HG03095 (cell line): ENCODE data around the gene EDDM3A.

ENCODE experiments used
- ATAC-seq: cut with Tn5 transposase; IDR thresholded peaks from one replicate; pipeline ENCODE4 v1.9.1; 2021; ENCODE audit warnings: moderate library complexity; ENCODE audit not compliant: unreplicated experiment

EDDM3A gene

DNA sequence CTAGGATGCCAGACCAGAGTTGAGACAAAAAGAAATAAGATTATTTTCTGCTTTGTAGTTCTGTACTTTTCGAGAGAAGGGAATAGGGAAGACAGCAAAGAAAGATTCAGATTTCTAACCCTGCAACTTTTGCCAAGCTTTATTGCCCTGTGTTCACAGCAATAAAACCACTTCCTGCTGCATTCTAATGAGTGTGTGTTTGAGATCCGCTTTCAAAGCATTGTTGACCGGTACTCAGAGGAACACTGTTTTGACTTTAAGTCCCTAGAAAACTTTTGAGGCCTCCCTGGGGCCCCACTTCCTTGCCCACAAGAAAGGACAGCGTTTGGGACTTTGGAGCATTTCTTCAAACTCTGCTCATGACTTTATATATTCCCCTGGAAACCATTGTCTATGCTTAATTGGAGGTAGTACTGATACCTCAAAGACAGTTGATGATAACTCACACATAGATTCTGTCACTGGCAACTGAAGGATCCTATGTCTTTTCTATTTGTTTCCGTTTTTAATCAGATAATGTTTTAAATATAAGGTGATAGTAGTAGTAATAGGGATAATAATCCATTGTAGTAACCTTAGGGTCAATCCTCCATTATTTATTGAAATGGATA lies 36.7 kb downstream of the EDDM3A start:
- ATAC-seq: peak; percentile 43

DNA sequence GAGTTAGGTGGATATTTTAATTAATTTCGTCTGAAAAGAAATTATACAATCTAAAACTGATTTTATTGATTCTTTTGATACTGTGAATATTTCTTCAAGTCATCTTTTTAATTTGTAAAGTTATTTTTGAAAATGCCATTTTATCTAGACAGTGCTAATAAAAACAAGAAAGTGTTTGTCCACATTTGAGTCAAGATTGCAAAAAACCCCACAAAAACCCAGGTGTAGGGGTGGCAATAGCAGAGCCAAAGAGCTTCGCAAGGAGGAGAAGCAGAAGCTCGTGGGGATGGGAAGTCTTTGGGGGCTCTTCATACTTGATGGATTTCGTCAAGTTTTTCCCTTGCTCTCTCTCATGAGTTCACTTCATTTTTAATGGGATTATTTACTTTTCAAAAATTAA lies 41.3 kb downstream of the EDDM3A start:
- ATAC-seq: no peak

GRCh38 chr14:20789230-20789813 lies 43.6 kb downstream of the EDDM3A start:
- ATAC-seq: no peak

DNA sequence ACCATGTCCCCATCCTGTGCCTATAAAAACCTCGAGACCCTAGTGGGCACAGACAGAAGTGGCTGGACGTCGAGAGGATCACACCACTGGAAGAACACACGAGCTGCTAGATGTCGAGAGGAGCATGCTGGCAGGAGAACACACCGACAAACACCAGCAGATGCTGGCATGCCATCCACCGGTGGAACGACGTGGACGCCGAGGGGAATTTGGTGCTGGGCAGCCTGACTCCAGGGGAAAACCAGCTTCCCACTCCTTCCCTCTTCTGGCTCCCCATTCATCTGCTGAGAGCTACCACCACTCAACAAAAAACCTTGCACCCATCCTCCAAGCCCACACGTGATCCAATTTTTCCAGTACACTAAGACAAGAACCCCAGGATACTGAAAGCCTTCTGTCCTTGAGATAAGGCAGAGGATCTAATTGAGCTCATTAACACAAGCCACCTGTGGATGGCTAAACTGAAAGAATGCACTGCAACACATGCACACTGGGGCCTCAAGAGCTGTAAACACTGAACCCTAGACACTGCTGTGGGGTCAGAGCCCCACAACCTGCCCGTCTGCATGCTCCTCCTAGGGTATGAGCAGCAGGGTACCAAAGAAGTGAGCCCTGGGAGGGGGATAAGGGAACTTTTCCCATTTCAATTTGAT lies 44.9 kb downstream of the EDDM3A start:
- ATAC-seq: no peak

DNA sequence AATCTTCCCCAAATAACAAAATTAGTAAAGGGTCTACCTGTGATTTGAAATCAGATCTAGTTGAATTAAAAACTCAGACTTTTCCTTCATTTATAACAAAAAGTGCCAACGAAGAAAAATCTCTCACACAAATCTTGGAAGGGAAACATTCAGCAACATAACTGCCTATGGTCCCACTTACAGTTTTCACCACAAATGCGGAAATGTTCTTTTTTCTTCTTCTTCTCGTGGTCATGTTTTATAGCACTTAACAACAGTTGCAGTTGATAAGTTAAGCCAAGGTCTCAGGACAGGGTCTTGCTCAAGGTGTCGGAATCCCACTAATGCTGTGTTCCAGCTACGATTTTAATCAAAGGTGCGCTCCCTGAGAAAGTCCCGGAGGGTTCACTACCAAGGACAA lies 45.5 kb downstream of the EDDM3A start:
- no peak for ATAC-seq

GRCh38 chr14:20791597-20791996 lies 45.9 kb downstream of the EDDM3A start:
- ATAC-seq: no peak

DNA sequence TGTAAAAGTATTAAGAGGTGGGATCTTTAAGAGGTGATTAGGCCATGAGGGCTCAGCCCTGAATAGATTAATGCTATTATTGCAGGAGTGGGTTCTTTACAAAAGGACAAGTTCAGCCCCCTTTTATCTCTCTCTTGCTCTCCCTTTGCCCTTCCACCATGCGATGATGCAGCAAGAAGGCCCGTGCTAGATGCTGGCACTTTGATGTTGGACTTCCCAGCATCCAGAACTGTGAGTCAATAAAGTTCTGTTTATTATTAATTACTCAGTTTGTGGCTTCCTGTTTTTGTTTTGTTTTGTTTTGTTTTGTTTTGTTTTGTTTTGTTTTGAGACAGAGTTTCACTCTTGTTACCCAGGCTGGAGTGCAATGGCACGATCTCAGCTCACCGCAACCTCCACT lies 46.9 kb downstream of the EDDM3A start:
- ATAC-seq: no peak

- no peak for ATAC-seq
These were observed 49.1 kb downstream of the EDDM3A start for GRCh38 chr14:20794644-20795369.

GRCh38 chr14:20797164-20797563 lies 51.5 kb downstream of the EDDM3A start:
- no peak for ATAC-seq
